Stimulated activated CD8-positive, alpha-beta memory T cell treated with anti-CD3 and anti-CD28 coated beads, Interleukin-4, amount 100 ng/mL, for 4 hours (primary cell): ENCODE data around the gene PGPEP1.

ENCODE experiments used
- DNase-seq, 2 donors: peaks; one replicate each; pipeline ENCODE4 v3.0.0-alpha.2; 2020; ENCODE audit warnings: low read depth in 2 of 2, low spot score in 1 of 2

PGPEP1 gene

GRCh38 chr19:18417250-18418028 lies 77.0 kb downstream of the PGPEP1 start:
- no peak for DNase-seq

- no peak for DNase-seq
Observed at GRCh38 chr19:18418029-18418482, 77.7 kb downstream of the PGPEP1 start.

GRCh38 chr19:18418483-18419194 lies 78.2 kb downstream of the PGPEP1 start:
- DNase-seq, result no peak

GRCh38 chr19:18419195-18419698 lies 78.8 kb downstream of the PGPEP1 start, which contains the start of gene SSBP4:
Gene SSBP4, plus strand, starts transcription at chr19:18419398. Its CDS starts 251 bp downstream, at chr19:18419649.
- no peak for DNase-seq
